Calu3 (cell line): ENCODE measurements around the gene ZNF235. TPM values are rescaled to one million over a fixed set of nuclear protein-coding genes. Genes with fewer than 3 reads are reported as not detected.

Experiments
- BruUV-seq: library from RNA; stranded (reverse); fragments of 400-500 nt; replicated peaks from 2 replicates; lab custom pipeline; 2021; lab: Mats Ljungman, UMichigan
- CTCF ChIA-PET: fragments of 300-600 bp; sonication (Branson Sonifier 250); formaldehyde crosslinking; loops from one replicate; lab custom pipeline; 2022; ENCODE audit warnings: antibody characterized with exemption; lab: Charles Lee
- DNase-seq: peaks from one replicate; pipeline ENCODE4 v3.0.0; 2022
- H3K27ac Mint-ChIP-seq: one replicate; pipeline ENCODE4 v1.8.0; 2022; ENCODE audit warnings: mixed read lengths; ENCODE audit not compliant: unreplicated experiment
- H3K27me3 Mint-ChIP-seq: one replicate; pipeline ENCODE4 v1.8.0; 2022; ENCODE audit warnings: mixed read lengths; ENCODE audit not compliant: unreplicated experiment
- H3K36me3 Mint-ChIP-seq: one replicate; pipeline ENCODE4 v1.8.0; 2022; ENCODE audit warnings: mild to moderate bottlenecking, moderate library complexity, mixed read lengths; ENCODE audit not compliant: insufficient read depth, unreplicated experiment
- H3K4me1 Mint-ChIP-seq: one replicate; pipeline ENCODE4 v1.8.0; 2022; ENCODE audit warnings: mild to moderate bottlenecking, low read depth, mixed read lengths; ENCODE audit not compliant: unreplicated experiment
- H3K4me3 Mint-ChIP-seq: one replicate; pipeline ENCODE4 v1.8.0; 2022; ENCODE audit warnings: mild to moderate bottlenecking, low read depth, moderate library complexity, mixed read lengths; ENCODE audit not compliant: unreplicated experiment
- H3K9me3 Mint-ChIP-seq: one replicate; pipeline ENCODE4 v1.8.0; 2022; ENCODE audit warnings: low read depth, mixed read lengths; ENCODE audit not compliant: unreplicated experiment
- intact Hi-C: fragments of 100-400 bp; cut with micrococcal nuclease; formaldehyde crosslinking; loops from one replicate; pipeline ENCODE4 v1.10.0; 2022; ENCODE audit not compliant: unreplicated experiment
- total RNA-seq: library from RNA; stranded (reverse); gene quantifications from 2 replicates; pipeline ENCODE4 v1.2.3, GENCODE V29; 2022
- TF ChIP-seq, protein P1 (sequence below): fragments of 200-600 bp; IDR thresholded peaks from one replicate; pipeline ENCODE4 v1.8.0; 2022; ENCODE audit warnings: antibody characterized with exemption; ENCODE audit not compliant: unreplicated experiment

Gene ZNF235
- total RNA-seq, 1 experiment from 2014 or later = 8.1 TPM

- Mint-ChIP-seq H3K27me3 (no peaks in the 10 kb centered on the region), H3K27ac (no peak overlapping the region), H3K4me3 (no peak overlapping the region), H3K36me3 (peaks cover 40% of the 10 kb centered on the region), H3K4me1 (no peaks in the 10 kb centered on the region), H3K9me3 (peaks cover 29% of the 10 kb centered on the region)
- CTCF ChIA-PET = no interaction called here
- intact Hi-C loops = no loop called here
- no TSS peak for BruUV-seq
- no peak for DNase-seq
- TF ChIP-seq, protein P1, sequence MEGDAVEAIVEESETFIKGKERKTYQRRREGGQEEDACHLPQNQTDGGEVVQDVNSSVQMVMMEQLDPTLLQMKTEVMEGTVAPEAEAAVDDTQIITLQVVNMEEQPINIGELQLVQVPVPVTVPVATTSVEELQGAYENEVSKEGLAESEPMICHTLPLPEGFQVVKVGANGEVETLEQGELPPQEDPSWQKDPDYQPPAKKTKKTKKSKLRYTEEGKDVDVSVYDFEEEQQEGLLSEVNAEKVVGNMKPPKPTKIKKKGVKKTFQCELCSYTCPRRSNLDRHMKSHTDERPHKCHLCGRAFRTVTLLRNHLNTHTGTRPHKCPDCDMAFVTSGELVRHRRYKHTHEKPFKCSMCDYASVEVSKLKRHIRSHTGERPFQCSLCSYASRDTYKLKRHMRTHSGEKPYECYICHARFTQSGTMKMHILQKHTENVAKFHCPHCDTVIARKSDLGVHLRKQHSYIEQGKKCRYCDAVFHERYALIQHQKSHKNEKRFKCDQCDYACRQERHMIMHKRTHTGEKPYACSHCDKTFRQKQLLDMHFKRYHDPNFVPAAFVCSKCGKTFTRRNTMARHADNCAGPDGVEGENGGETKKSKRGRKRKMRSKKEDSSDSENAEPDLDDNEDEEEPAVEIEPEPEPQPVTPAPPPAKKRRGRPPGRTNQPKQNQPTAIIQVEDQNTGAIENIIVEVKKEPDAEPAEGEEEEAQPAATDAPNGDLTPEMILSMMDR = no peak
Measured at GRCh38 chr19:44236384-44236783, 68.4 kb downstream of the ZNF235 start.

Other genes with a start within 250 kb of the ZNF235 start
- gene ZNF284, start 232.9 kb downstream of the ZNF235 start, total RNA-seq = 4.7 and 5.6 TPM in 2 replicates
- 34.4 and 41.8 TPM in 2 replicates for gene ZNF224, start 210.7 kb downstream of the ZNF235 start, total RNA-seq
- 5.3 and 6.1 TPM in 2 replicates for gene ZNF225, start 191.6 kb downstream of the ZNF235 start, total RNA-seq
- 14.8 and 16.2 TPM in 2 replicates for gene ZNF234, start 163.5 kb downstream of the ZNF235 start, total RNA-seq
- gene ZNF226, start 139.9 kb downstream of the ZNF235 start, total RNA-seq = 25.0 and 25.6 TPM in 2 replicates
- gene ZNF227, start 92.5 kb downstream of the ZNF235 start, total RNA-seq = 27.4 and 29.4 TPM in 2 replicates
- 3.9 and 4.8 TPM in 2 replicates for gene ZNF233, start 45.1 kb downstream of the ZNF235 start, total RNA-seq
- gene ZNF112, start 51.7 kb upstream of the ZNF235 start, total RNA-seq = 5.6 and 5.7 TPM in 2 replicates
- 5.8 and 6.5 TPM in 2 replicates for gene ZNF285, start 96.6 kb upstream of the ZNF235 start, total RNA-seq
- gene ZNF229, start 143.4 kb upstream of the ZNF235 start, total RNA-seq = 4.0 and 4.2 TPM in 2 replicates
- 12.7 TPM in 2 replicates for gene ZNF180, start 195.5 kb upstream of the ZNF235 start, total RNA-seq
- gene CEACAM20, start 224.7 kb upstream of the ZNF235 start, total RNA-seq = 0.17 and 0.28 TPM in 2 replicates